LNCAP (cell line): ENCODE data around the gene SOX18.
A peak's percentile ranks its signal among the peaks of the same experiment; 100 is the strongest.

Experiments
- TF ChIP-seq, protein P1 (sequence below): fragments of 450-650 bp; IDR thresholded peaks from 2 replicates; pipeline ENCODE4 v1.5.1; 2017; ENCODE audit warnings: mild to moderate bottlenecking

SOX18 gene

DNA sequence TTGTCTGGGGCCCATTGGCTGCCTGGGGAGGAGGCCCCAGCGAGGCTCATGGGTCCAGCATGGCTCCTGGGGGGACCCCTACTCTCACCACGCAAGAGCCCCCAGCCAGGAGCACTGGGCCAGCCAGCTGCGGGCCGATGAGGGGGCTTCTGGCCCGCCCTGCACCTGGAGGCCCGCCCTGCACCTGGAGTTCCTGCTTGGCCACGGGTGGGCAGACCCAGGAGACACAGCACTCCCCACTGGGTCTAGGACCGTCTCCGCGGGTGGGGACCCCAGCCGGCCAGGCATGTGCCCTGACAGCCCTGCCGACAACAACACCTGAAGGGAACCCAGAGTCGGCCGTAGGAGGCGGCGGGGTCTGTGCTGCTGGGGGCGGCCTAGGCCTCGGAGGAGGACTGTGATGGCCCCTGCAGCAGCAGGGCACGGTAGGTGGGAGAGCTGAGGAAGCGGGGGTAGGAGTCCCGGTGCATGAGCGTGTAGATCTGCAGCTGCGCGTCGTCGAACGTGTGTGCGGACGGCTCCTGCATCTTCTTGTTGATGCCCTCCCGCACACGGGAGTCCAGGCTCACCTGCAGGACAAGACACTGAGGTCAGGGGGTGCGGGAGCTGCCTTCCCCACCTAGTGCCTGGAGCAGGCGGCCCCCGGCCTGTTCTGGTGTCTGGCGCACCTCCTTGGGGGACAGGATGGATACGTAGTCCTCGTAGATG, 24.2 kb upstream of the SOX18 start:
- TF ChIP-seq, protein P1, sequence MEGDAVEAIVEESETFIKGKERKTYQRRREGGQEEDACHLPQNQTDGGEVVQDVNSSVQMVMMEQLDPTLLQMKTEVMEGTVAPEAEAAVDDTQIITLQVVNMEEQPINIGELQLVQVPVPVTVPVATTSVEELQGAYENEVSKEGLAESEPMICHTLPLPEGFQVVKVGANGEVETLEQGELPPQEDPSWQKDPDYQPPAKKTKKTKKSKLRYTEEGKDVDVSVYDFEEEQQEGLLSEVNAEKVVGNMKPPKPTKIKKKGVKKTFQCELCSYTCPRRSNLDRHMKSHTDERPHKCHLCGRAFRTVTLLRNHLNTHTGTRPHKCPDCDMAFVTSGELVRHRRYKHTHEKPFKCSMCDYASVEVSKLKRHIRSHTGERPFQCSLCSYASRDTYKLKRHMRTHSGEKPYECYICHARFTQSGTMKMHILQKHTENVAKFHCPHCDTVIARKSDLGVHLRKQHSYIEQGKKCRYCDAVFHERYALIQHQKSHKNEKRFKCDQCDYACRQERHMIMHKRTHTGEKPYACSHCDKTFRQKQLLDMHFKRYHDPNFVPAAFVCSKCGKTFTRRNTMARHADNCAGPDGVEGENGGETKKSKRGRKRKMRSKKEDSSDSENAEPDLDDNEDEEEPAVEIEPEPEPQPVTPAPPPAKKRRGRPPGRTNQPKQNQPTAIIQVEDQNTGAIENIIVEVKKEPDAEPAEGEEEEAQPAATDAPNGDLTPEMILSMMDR = no peak

DNA sequence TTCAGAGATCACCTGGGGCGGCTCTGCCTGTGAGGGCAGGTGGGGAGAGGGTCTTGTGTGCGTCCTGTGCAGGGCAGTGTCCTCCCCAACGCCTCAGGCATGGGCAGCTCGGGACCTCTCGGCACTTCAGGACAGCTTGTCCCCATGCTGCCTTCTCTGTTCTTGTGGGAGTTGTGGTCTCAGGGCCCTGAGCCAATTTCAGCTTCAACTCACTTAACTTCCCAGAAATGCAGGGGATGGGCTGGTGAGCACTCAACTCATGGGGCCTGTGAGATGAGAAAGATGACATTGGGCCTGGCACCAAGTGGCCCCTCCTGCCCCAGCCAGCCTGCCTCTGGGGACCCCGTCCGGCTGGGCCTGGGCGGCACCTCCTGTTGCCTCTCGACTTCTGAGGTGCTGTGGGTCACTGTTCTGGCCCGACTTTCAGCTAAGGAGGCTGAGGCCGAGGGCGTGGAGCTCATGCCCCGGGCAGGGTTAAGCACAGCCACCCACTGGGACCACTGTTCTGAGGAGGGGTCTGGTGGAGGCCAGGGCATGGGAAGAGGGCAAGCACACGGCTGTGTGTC, 23.1 kb upstream of the SOX18 start:
- TF ChIP-seq, protein P1 = no peak

DNA sequence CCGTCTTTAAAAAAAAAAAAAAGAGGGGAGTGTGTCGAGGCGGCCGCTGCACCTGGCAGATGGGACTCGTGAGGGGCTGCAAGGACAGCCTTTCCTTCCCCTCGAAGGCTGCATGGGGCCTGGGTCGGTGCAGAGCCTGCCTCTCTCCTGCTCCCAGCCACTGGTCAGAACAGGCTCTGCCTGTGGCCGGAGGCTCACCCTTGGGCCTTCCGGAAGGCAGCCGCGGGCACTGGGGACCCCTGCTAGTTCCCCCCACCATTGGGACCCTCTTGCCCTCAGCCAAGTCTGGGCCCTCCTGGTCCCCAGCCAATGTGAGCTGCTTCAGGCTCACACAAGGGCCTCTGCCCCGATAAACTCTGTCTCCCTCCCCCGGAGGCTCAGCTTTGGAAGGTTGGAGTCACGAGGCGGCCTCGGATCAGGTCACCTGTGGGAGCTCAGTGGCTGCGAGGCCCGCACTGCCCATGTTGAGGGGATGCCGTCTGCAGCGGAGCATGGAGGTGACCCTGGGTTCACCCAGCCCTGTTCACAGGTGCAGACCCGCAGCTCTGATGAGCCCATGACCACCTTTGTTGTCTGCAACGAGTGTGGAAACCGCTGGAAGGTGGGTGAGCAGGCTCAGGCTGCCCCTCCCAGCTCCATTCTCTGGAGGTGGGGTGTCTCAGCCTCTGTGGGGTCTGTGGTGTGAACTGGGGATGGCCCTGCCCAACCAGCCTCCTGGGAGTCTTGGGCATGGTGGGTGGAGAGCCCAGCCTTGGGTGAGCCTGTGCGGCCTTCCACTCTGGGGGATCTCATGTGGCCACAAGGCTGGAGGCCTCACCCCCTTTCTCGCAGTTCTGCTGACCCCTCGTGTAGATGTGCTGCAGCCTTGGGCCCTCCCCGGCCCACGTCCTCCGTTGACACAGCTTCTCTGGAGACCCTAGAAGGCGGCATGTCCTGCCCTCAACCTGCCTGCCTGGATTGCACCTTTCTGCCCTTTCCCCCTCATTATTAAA, 22.2 kb upstream of the SOX18 start:
- TF ChIP-seq, protein P1 = no peak

GRCh38 chr20:64070244-64070993, 21.0 kb upstream of the SOX18 start:
- TF ChIP-seq, protein P1 = no peak

- TF ChIP-seq, protein P1 = peak; percentile 89
These were observed 20.3 kb upstream of the SOX18 start for GRCh38 chr20:64069614-64070243.

GRCh38 chr20:64069209-64069613, 19.8 kb upstream of the SOX18 start:
- TF ChIP-seq, protein P1 = no peak
